NCI-H2029 treated with DMSO at 0.1 percent for 48 hours (cell line): ENCODE measurements around the gene BLOC1S4.
"Not testable (repeated sequence)": the region's sequence is repeated elsewhere in the genome, so short reads cannot be mapped to it uniquely, and the experiment has no call there.

ENCODE experiments used
- DNase-seq: peaks from one replicate; lab custom pipeline; 2025; lab: John Stamatoyannopoulos, UW

BLOC1S4 gene

DNA sequence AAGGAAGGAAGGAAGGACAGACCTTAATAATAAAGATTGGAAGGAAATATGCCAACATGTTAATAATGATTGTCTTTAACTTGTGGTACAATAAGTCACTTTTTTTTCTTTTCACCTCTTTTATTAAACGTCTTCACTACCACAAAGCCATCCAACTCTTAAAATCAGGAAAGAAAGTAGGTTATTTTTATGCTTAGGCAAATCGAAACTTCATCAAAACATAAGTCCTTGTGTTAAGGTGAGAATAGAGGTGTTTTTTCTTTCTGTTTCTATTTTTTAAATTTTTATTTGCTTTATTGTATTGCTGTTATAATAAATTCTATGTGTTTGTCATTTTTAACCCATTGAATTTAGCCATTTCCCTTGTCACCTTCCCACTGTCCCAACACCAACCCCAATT is 26.5 kb downstream of the BLOC1S4 start:
- no peak for DNase-seq

DNA sequence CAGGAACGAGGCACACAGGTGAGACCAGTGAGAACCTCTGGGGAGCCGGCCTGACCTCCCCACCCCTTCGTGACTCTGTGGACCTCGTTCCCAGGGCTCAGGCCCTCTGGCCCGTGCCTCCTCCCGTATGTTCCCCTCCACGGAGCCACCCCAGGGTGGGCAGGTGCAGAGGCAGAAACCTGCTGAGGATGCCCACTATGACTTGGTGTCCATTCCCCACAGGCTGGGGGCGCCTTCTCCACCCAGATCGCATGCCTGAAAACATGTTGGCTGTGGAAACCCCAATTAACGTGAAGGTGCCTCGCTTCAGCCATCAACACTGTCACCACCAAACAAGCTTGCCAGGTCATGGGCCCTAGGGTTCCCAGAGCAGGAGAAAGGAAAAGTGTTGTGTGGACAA is 27.0 kb downstream of the BLOC1S4 start:
- DNase-seq: no peak

DNA sequence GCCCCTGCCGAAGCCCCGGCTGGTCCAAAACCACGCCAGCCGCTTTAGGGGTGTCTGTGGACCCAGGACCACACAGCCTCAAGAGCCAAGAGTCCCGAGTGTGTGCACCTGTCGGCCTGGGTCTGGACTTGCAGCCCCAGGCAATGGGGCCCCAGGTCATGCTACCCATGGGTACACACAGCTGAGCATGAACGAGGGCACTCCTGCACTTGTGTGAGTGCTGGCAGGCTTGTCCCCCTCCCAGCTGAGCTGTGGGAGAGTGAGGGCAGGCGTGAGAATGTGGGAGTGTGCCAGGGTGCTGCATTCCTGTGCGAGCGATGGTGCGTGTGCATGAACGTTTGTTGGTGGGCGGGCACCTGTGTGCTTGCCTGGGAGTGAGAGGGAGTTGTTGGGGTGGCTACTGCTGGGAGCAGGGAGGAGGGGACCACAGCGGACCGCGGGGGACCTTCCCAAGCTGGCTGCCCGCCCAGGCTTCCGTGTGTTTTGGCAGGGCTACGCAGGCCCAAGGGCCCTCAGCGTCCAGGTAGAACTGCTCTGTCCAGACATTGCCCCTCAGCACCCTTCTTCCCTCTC is 30.8 kb downstream of the BLOC1S4 start:
- DNase-seq: peak; percentile 95

DNA sequence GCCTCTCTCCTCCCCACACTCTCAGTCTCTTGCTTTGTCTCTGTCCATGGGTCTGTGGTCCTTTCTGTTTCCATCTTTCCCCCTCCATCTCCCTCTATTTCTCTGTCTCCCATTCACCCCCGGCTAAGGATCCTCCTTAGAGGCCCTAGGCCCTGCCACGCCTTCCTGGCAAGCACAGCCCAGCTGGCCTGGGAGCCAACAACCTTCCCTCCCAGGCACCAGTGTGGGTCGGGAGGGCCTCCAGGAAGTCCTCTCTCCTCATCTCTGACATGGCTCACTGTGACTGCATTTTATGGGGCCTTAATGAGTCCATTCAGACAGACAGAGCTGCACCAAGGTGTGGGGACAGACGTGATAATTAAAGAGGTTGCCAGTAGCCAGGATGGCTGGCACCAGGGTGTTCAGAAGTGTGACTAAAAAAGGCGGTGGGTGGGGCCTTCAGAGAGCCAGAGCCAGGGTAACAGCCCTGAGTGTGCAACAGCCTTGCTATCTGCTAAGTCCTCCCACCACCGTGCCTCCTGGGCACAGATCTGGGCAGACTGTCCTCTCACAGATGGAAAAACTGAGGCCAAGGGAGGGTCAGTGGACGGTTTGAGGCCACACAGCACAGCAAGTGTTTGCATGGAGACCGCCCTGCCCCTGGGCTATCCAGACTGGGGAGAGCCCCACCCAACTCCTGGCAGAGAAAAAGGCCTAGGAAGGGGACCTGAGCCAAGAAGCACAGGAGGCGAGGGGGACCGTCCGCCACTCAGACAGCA is 31.5 kb downstream of the BLOC1S4 start:
- DNase-seq: peak; percentile 92

DNA sequence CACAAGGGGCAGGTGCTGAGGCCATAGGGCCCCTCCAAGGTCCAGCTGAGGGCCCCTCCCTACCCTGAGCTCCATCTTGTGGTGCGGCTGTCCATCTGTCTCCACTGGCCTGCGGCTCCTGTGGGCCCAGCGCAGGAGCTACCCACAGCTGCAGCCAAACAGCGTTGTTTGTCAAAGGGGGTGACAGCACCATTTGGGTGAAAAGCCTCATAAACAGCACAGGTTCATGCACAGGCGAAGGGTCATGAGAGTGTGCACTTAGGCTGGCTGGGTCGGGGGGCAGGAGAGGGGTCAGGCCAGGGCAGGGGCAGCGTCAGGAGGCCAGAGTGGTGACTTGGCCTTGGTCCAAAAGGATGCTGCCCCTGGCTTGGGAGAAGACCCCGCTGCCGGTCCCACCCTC is 32.3 kb downstream of the BLOC1S4 start:
- DNase-seq: no peak

DNA sequence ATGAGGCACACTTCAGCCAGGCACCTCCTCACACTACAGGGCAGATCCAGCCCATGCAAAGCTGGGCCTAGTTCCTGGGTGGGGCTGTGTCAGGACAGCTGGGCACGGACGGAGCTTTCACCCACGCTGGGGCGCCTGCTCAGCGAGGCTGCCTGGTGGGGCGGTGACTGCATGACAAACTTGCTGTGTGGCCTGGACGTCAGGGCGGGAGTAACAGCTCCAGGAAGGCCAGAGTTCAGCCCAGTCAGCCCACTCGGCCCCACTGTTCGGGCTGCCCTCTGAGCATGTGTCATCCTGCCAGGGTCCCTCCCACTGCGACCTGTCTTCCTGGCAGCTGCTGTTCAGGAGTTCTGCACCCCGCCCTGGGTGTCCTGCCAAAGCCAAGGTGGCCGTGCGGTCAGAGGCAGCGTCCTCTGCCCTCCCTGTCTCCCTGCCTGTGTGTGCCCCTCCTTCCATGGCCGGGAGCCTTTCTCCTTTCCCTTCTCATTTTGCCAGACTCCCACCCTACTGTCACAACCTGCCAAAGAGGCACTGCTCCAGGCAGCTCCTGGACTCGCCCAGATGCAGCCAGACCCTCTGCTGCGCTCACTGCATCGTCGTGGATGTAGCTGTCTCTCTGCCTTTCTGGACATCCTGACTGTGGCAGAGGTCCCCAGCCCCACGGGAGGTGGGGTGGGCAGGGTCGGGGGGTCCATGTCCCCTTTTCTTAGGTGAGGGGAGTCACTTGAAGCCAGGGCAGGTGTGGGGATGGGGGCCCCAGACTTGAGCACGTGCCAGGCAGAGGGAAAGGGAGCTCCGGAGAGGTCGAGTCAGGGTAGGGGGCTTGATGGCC is 33.6 kb downstream of the BLOC1S4 start:
- peak; percentile 11 for DNase-seq

DNA sequence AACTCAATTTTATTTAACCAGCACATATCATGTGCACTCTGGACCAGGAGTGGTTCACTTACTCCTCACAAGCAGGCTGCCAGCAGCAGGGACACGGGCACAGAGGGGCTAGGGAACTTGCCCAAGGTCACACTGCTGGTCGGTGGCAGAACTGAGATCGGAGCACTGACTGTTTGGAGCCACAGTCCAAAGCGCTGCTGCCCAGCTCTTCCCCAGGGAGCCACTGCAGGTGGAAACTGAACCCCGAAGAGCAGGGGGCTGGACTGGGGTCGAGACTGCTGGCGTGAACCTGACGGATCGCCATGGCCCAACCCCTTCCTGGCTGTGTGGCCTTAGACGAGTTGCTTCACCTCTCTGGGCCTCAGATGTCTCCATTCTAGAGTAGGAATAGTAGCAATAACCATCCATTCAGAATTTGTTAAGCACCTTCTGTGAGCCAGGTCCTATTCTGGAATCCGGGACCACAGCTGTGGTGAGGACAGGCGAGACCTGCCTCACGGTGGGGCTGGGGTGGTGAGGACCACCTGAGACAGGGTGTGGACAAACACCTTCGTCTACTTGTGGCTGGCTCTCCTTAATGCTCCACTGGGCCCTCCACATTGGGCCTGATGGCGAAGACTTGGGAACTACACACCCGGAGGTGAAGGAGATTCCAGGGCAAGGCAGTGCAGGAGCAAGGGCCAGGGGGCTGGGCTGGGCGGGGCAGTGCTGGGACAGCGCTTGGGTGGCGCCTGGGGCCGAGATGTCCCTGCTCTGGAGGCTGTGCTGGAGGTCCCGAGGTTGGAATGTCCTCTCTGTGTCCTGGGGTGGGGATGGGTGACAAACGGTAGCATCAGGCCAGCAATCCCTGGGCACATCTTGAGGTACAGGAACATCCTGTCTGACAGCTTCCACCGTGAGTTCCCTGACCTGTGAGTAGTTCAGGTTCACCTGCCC is 34.6 kb downstream of the BLOC1S4 start:
- DNase-seq: no peak

DNA sequence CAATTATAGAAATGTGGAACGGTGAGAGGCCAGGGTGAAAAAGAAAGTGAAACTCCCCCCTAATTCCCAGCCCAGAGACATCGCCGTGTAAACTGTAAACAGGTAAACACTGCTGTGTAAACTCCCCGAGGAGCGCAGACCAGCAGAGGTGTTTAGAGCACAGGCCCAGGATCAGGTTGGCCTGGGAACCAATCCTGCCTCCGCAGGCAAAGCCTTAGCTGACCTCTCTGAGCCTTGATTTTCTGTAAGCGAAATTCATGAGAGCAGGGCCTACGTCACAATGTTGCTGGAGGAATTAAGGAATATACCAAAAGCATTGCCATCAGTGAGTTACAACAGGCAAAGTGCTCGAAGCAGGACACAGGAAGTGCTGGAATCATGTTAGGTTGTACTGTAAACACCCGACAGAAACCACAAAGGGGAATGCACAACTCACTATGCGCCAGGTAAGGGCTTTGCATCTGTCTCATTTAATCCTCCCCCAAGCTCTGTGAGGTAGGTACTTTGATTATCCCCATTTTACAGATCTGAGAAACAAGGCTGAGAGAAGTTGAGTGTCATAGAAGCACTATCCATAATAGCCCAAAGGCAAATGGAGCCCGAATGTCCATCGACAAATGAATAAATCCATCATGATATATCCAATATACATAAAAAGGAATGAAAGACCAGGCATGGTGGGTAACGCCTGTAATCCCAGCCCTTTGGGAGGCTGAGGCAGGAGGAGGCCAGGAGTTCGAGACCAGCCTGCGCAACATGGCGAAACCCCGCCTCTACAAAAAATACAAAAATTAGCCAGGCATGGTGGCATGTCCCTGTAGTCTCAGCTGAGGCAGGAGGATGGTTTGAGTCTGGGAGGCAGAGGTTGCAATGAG is 35.9 kb downstream of the BLOC1S4 start:
- DNase-seq: peak; percentile 47

DNA sequence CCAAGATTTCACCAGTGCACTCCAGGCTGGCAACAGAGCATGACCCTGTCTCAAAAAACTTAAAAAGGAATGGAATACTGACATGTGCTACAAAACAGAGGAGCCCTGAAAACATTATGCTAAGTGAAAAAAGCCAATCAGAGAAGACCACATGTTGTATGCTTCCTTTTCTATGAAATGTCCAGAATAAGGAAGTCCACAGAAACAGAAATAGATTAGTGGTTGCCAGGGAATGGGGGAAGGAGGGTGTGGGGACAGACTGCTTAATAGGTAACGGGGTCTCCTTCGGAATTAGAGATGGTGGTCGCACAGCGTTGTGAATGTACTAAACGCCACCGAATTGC is 36.5 kb downstream of the BLOC1S4 start:
- DNase-seq: no peak

DNA sequence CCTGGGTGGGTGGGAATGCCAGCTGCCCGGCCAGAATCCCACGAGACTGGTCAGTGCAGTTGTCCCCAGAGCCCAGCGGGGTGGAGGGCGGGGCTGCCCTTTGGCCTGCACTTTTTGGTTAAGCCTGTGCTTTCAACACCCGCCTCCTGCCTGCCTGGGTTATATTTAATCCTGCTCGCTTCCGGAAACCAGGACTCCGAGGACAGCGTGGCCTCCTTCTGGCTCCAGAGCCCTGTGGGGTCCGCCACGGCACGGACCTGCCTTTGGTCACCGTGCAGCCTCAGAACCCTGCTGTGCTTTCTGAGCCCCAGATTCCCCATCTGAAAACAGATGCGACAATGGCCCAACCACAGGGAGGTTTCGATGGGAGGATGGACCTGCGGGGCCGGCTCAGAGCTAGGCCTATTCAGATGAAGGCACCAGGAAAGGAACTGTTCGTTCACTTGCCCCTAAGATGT is 37.2 kb downstream of the BLOC1S4 start:
- DNase-seq: no peak

DNA sequence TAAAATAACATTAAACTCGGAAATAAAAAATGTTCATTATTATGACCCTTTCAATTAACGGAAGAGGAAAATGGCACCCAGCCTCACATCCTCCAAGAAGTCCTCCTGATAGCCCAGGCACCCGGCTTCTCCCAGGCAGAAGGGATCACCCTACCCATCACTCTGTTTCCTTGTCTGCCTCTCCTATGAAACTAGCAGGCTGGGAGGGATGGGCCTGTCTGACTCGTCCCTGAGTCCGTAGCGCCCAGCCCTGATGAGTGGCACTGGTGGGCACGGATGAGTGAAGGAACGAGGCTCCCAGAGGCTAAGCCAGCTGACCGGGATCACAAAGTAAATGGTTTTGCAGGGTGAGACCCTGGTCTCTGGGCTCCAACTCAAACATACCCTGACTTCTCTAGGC is 37.9 kb downstream of the BLOC1S4 start:
- no peak for DNase-seq

DNA sequence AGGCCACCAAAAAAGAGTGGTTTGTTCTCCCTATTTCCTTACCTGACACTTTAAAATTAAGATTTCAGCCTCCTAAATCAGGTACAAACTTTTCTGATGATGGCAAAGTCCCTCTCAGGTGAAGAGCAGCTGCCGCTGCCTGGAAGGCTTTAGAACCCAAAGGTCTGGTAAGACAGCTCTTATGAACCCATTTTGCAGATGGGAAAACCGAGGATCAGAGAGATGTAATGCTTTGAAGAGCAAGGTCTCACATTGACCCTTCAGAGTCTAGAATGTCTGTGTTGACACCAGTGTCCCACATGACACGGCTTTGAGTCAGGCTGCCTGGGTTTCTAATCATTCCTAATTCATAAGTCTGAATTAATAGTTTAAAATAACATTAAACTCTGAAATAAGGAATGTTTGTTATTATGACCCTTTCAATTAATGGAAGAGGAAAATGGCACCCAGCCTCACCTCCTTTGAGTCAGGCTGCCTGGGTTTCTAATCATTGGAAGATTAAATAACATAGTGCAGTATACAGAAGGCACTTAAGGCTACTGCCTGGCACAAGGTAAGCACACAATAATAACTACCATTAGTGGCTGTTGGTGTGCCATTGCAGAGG is 38.6 kb downstream of the BLOC1S4 start:
- no peak for DNase-seq

DNA sequence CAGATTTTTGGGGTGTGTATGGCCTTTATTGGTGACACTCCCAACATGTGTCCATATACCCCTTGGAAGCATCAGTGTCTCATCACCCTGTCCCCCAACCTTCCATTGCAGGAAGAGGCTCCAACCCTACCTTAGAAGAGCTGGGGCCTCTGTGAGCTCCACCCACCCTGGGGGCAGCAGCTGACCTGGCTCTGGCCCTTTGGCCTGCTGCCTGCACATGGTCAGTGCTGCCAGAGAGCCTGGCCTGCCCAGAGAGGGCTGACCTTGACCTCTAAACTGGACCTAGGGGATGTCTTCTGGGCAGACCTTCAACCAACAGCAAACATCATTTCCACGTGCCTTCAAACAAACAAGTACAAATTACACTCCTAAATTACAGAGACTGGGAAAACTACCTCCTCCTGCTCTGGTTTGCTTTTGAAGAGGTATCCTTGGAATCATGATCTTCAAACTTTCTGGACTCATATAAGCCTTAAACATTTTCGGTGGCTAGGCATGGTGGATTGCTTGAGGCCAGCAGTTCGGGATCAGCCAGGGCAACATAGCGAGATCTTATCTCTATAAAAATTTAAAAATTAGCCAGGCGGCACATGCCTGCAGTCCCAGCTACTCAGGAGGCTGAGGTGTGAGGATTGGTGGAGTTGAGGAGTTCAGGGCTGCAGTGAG is 39.2 kb downstream of the BLOC1S4 start:
- DNase-seq: no peak

DNA sequence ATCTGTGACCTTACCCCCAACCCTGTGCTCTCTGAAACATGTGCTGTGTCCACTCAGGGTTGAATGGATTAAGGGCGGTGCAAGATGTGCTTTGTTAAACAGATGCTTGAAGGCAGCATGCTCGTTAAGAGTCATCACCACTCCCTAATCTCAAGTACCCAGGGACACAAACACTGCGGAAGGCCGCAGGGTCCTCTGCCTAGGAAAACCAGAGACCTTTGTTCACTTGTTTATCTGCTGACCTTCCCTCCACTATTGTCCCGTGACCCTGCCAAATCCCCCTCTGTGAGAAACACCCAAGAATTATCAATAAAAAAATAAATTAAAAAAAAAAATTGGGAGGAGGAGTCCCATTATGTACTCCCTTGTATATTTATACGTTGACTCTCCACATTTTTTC is 40.4 kb downstream of the BLOC1S4 start:
- DNase-seq: not testable (repeated sequence)

DNA sequence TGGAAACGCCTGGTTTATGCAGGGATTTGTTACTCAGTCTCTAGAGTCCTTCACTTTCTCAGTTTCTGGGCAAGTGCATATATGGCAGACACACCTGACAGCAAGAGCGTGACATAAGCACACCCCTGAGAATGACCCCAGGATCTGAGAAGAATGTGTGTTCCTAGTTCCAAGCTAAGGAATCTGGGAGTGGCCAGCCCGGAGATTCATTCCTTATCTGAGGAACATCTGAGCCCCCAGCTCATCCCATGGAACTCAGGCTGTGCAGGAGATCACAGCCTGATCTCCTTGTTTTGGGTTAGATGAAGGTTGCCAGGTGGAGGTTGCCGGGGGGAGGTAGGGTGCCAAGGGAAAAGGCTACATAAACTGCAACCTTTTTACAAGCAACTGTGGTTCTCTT is 42.8 kb downstream of the BLOC1S4 start:
- no peak for DNase-seq

DNA sequence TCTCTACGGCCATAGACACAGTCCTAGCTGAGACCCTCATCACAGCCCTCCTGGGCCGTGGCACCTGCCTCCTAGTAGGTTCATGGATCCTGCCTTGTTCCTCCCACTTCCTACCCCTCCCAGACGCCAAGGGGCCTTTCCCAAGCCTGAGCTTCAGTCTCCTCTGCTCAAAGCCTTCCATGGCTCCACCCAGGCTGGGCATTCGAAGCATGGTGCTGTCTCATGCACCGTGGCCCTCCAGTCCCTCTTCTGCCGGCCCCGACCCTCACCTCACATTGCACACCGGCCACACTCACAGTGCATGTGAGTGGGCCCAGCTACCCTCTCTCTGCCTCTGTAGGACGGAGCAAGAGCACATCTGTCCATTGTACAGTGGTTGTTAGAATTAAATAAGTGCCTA is 44.9 kb downstream of the BLOC1S4 start:
- no peak for DNase-seq

DNA sequence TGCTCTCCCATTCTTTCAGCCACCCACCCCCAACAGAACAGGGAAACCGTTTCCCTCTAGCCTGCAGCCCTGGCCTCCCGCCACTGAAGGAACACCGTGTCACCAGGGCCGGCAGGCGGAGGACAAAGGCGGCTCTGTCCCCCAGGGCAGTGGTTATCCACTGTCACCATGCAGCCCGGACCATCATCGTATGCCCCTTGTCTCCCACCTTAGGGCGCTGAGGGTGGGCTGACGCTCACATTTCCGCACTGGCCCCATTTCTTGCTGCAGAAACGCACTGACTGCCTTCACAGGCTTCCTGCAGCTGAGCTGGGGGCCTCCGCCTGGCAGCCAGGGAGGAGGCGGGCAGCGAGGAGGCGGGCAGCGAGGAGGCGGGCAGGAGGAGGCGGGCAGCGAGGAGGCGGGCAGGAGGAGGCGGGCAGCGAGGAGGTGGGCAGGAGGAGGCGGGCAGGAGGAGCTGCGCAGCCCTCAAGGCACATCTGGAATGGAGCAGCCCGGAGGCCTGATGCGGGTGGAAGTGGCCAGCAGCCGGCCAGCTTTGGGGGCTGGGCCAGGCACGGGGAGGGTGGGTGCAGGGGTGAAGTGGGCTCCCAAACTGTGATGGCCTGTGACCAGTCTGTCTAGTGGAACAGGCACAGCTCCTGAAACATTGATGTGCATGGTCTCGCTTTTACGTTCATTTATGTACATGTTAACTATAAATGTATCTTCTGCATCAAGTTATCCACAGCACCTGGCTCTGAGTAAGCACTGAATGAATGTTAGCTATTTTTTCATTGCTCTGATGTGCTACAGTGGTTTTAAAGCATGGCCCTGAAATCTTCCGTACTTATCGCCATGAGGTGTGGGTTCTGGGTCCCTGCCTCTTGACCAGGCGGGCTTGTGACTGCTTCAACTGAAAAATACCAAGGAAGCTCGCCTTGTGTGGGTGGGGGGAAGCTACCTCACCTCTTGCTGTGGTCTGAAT is 46.0 kb downstream of the BLOC1S4 start:
- DNase-seq: no peak

DNA sequence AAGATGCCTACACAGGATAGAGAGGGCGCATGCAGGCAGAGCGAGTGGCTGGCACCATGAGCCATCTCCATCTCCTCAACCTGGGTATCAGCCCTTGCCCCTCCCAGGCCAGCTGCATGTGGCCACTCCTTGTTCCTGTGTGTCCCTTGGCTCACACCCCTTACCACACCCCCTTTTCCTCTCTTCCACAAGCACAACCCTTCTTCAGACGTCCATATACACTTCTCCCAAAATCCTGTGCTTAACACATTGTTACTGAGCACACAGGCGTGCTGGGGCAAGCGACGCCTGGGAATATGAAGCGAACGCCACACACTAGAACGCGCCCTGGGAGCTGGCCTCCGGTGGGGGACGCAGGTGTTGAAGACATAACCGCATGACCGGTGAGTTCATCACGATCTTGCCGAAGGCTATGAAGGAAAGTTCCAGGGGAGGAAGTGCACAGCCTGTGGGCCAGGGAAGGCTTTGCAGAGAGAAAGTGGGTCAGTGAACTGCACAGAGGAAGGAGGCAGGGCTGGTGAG is 47.4 kb downstream of the BLOC1S4 start:
- no peak for DNase-seq
